ENCODE data around the gene CDC25B.

Gene CDC25B

GRCh38 chr20:3785240-3786125 lies 10.6 kb upstream of the CDC25B start:
- H4K8ac ChIP-seq (ENCODE audit: low read depth, low read length), result no peak overlapping the region
- H2BK120ac ChIP-seq (ENCODE audit: low read depth, low read length), result no peak overlapping the region
- H3K27ac ChIP-seq (ENCODE audit: low read depth, low read length), result no peak overlapping the region
- H3K4me2 ChIP-seq (ENCODE audit: low read length), result peak overlapping the region; percentile 80
- no CpG with 5 or more reads among the region's 79 CpGs for WGBS (ENCODE audit: extremely low coverage, insufficient coverage, low lambda C conversion rate)
- H3K23ac ChIP-seq (ENCODE audit: low read length), result peak overlapping the region; percentile 97
- H2AK5ac ChIP-seq (ENCODE audit: low read length), result no peak overlapping the region
- peaks cover 18% of the 10 kb centered on the region for H3K79me1 ChIP-seq (ENCODE audit: low read length)
- H3K36me3 ChIP-seq (ENCODE audit: control insufficient read depth, insufficient read depth, low read length), result peaks cover 3% of the 10 kb centered on the region
- DNase-seq, result no peak
- no peak overlapping the region for H4K5ac ChIP-seq (ENCODE audit: low read length)
- H2BK5ac ChIP-seq (ENCODE audit: low read length), result no peak overlapping the region
- H3K18ac ChIP-seq (ENCODE audit: low read length), result no peak overlapping the region
- no peaks in the 10 kb centered on the region for H3K4me1 ChIP-seq (ENCODE audit: control insufficient read depth, low read depth, low read length)
- peak overlapping the region; percentile 90 for H3K9ac ChIP-seq (ENCODE audit: low read length)
- peak overlapping the region; percentile 95 for H3K56ac ChIP-seq (ENCODE audit: low read length)
- H3K4ac ChIP-seq (ENCODE audit: low read depth, low read length), result no peak overlapping the region
- no peaks in the 10 kb centered on the region for H3K27me3 ChIP-seq (ENCODE audit: insufficient read depth, low read length, poor library complexity)
- peak overlapping the region; percentile 58 for H3K4me3 ChIP-seq (ENCODE audit: low read length)
- H2BK15ac ChIP-seq (replicated peaks; ENCODE audit: low read depth), result no peak overlapping the region
- peaks cover 7% of the 10 kb centered on the region for H3K79me2 ChIP-seq (ENCODE audit: control insufficient read depth, insufficient read depth, low read length)

- peak; percentile 59 for DNase-seq
- peak overlapping the region; percentile 58 for H3K4me3 ChIP-seq (ENCODE audit: low read length)
- no peak overlapping the region for H4K8ac ChIP-seq (ENCODE audit: low read depth, low read length)
- H3K23ac ChIP-seq (ENCODE audit: low read length), result peak overlapping the region; percentile 97
- H3K36me3 ChIP-seq (ENCODE audit: control insufficient read depth, insufficient read depth, low read length), result peaks cover 3% of the 10 kb centered on the region
- H3K27ac ChIP-seq (ENCODE audit: low read depth, low read length), result no peak overlapping the region
- H2BK120ac ChIP-seq (ENCODE audit: low read depth, low read length), result no peak overlapping the region
- WGBS (ENCODE audit: extremely low coverage, insufficient coverage, low lambda C conversion rate), result no CpG with 5 or more reads among the region's 35 CpGs
- H4K5ac ChIP-seq (ENCODE audit: low read length), result no peak overlapping the region
- H2AK5ac ChIP-seq (ENCODE audit: low read length), result no peak overlapping the region
- no peak overlapping the region for H2BK5ac ChIP-seq (ENCODE audit: low read length)
- peaks cover 18% of the 10 kb centered on the region for H3K79me1 ChIP-seq (ENCODE audit: low read length)
- peak overlapping the region; percentile 95 for H3K56ac ChIP-seq (ENCODE audit: low read length)
- H3K18ac ChIP-seq (ENCODE audit: low read length), result peak overlapping the region; percentile 94
- no peaks in the 10 kb centered on the region for H3K27me3 ChIP-seq (ENCODE audit: insufficient read depth, low read length, poor library complexity)
- H3K9ac ChIP-seq (ENCODE audit: low read length), result peak overlapping the region; percentile 90
- H2BK15ac ChIP-seq (replicated peaks; ENCODE audit: low read depth), result no peak overlapping the region
- peaks cover 7% of the 10 kb centered on the region for H3K79me2 ChIP-seq (ENCODE audit: control insufficient read depth, insufficient read depth, low read length)
- H3K4me2 ChIP-seq (ENCODE audit: low read length), result peak overlapping the region; percentile 80
- H3K4ac ChIP-seq (ENCODE audit: low read depth, low read length), result peak overlapping the region; percentile 86
- no peaks in the 10 kb centered on the region for H3K4me1 ChIP-seq (ENCODE audit: control insufficient read depth, low read depth, low read length)
Measured at GRCh38 chr20:3786126-3786484, 10.0 kb upstream of the CDC25B start.

- H3K4me1 ChIP-seq (ENCODE audit: control insufficient read depth, low read depth, low read length), result no peaks in the 10 kb centered on the region
- no peak within 1 kb of the TSS for H2BK120ac ChIP-seq (ENCODE audit: low read depth, low read length)
- H4K5ac ChIP-seq (ENCODE audit: low read length), result no peak within 1 kb of the TSS
- no peak within 1 kb of the TSS for H3K27ac ChIP-seq (ENCODE audit: low read depth, low read length)
- H3K23ac ChIP-seq (ENCODE audit: low read length), result peak within 1 kb of the TSS; percentile 97
- H3K4me2 ChIP-seq (ENCODE audit: low read length), result peak within 1 kb of the TSS; percentile 80
- H2AK5ac ChIP-seq (ENCODE audit: low read length), result no peak within 1 kb of the TSS
- DNase-seq, result peak; percentile 89
- H4K8ac ChIP-seq (ENCODE audit: low read depth, low read length), result peak within 1 kb of the TSS; percentile 41
- peak within 1 kb of the TSS; percentile 90 for H3K9ac ChIP-seq (ENCODE audit: low read length)
- peaks cover 3% of the 10 kb centered on the region for H3K36me3 ChIP-seq (ENCODE audit: control insufficient read depth, insufficient read depth, low read length)
- H3K56ac ChIP-seq (ENCODE audit: low read length), result peak within 1 kb of the TSS; percentile 95
- peak within 1 kb of the TSS; percentile 86 for H3K4ac ChIP-seq (ENCODE audit: low read depth, low read length)
- no CpG with 5 or more reads among the region's 70 CpGs for WGBS (ENCODE audit: extremely low coverage, insufficient coverage, low lambda C conversion rate)
- no peaks in the 10 kb centered on the region for H3K27me3 ChIP-seq (ENCODE audit: insufficient read depth, low read length, poor library complexity)
- no peak within 1 kb of the TSS for H2BK5ac ChIP-seq (ENCODE audit: low read length)
- H3K79me2 ChIP-seq (ENCODE audit: control insufficient read depth, insufficient read depth, low read length), result peaks cover 7% of the 10 kb centered on the region
- H3K4me3 ChIP-seq (ENCODE audit: low read length), result peak within 1 kb of the TSS; percentile 58
- H2BK15ac ChIP-seq (replicated peaks; ENCODE audit: low read depth), result no peak within 1 kb of the TSS
- peaks cover 18% of the 10 kb centered on the region for H3K79me1 ChIP-seq (ENCODE audit: low read length)
- H3K18ac ChIP-seq (ENCODE audit: low read length), result peak within 1 kb of the TSS; percentile 94
Measured at GRCh38 chr20:3786665-3787323, 9.3 kb upstream of the CDC25B start, which contains the start of gene CENPB. TSS of gene CENPB (minus strand) at chr20:3786740. CDS start at chr20:3786483, 257 bp downstream.

GRCh38 chr20:3787324-3788014 lies 8.6 kb upstream of the CDC25B start:
- peaks cover 18% of the 10 kb centered on the region for H3K79me1 ChIP-seq (ENCODE audit: low read length)
- no peak for DNase-seq
- no peak overlapping the region for H2BK5ac ChIP-seq (ENCODE audit: low read length)
- no peak overlapping the region for H2AK5ac ChIP-seq (ENCODE audit: low read length)
- no peak overlapping the region for H3K23ac ChIP-seq (ENCODE audit: low read length)
- no peak overlapping the region for H3K18ac ChIP-seq (ENCODE audit: low read length)
- no peak overlapping the region for H4K8ac ChIP-seq (ENCODE audit: low read depth, low read length)
- H3K4ac ChIP-seq (ENCODE audit: low read depth, low read length), result no peak overlapping the region
- H3K56ac ChIP-seq (ENCODE audit: low read length), result no peak overlapping the region
- no peak overlapping the region for H2BK15ac ChIP-seq (replicated peaks; ENCODE audit: low read depth)
- no CpG with 5 or more reads among the region's 5 CpGs for WGBS (ENCODE audit: extremely low coverage, insufficient coverage, low lambda C conversion rate)
- H3K4me3 ChIP-seq (ENCODE audit: low read length), result no peak overlapping the region
- H3K4me2 ChIP-seq (ENCODE audit: low read length), result no peak overlapping the region
- H3K27me3 ChIP-seq (ENCODE audit: insufficient read depth, low read length, poor library complexity), result no peaks in the 10 kb centered on the region
- H3K79me2 ChIP-seq (ENCODE audit: control insufficient read depth, insufficient read depth, low read length), result peaks cover 7% of the 10 kb centered on the region
- no peak overlapping the region for H4K5ac ChIP-seq (ENCODE audit: low read length)
- H3K9ac ChIP-seq (ENCODE audit: low read length), result peak overlapping the region; percentile 26
- no peak overlapping the region for H3K27ac ChIP-seq (ENCODE audit: low read depth, low read length)
- no peaks in the 10 kb centered on the region for H3K4me1 ChIP-seq (ENCODE audit: control insufficient read depth, low read depth, low read length)
- H3K36me3 ChIP-seq (ENCODE audit: control insufficient read depth, insufficient read depth, low read length), result peaks cover 3% of the 10 kb centered on the region
- H2BK120ac ChIP-seq (ENCODE audit: low read depth, low read length), result no peak overlapping the region

DNA sequence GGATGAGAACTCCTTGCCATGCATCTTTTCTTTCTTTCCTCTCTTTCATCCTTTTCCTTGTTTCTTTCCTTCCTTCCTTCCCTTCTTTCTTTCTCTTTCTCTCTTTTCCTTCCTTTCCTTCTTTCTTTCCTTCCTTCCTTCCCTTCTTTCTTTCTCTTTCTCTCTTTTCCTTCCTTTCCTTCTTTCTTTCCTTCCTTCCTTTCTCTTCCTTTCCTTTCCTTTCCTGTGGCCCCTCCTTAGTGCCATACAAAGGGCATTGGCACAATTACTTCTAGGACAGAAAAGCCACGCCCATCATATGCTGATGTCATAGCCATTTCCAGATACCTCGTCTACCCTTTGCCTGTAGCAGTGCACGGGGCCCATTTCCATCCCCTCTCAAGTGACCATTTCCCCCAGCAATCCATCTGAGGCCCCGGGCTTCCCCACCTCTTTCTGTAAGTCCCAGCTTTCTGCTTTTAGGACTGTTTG lies 7.4 kb upstream of the CDC25B start:
- Histone ChIP-seq H3K9ac (ENCODE audit: low read length) (no peak overlapping the region), H2BK5ac (ENCODE audit: low read length) (no peak overlapping the region), H3K36me3 (ENCODE audit: control insufficient read depth, insufficient read depth, low read length) (peaks cover 3% of the 10 kb centered on the region), H3K79me1 (ENCODE audit: low read length) (peaks cover 15% of the 10 kb centered on the region), H3K23ac (ENCODE audit: low read length) (no peak overlapping the region), H3K79me2 (ENCODE audit: control insufficient read depth, insufficient read depth, low read length) (peaks cover 7% of the 10 kb centered on the region), H4K5ac (ENCODE audit: low read length) (no peak overlapping the region), H3K18ac (ENCODE audit: low read length) (no peak overlapping the region), H3K56ac (ENCODE audit: low read length) (no peak overlapping the region), H3K27me3 (ENCODE audit: insufficient read depth, low read length, poor library complexity) (no peaks in the 10 kb centered on the region), H3K4me1 (ENCODE audit: control insufficient read depth, low read depth, low read length) (no peaks in the 10 kb centered on the region), H4K8ac (ENCODE audit: low read depth, low read length) (no peak overlapping the region), H3K4ac (ENCODE audit: low read depth, low read length) (no peak overlapping the region), H2AK5ac (ENCODE audit: low read length) (no peak overlapping the region), H3K27ac (ENCODE audit: low read depth, low read length) (no peak overlapping the region), H2BK15ac (replicated peaks; ENCODE audit: low read depth) (no peak overlapping the region), H2BK120ac (ENCODE audit: low read depth, low read length) (no peak overlapping the region), H3K4me2 (ENCODE audit: low read length) (no peak overlapping the region), H3K4me3 (ENCODE audit: low read length) (no peak overlapping the region)
- DNase-seq, result no peak
- WGBS (ENCODE audit: extremely low coverage, insufficient coverage, low lambda C conversion rate), result no CpG with 5 or more reads among the region's 4 CpGs
